Cardiac muscle cell (in vitro differentiated cells and primary cell): ENCODE results near the gene TBPL2. TPM values are rescaled to one million over a fixed set of nuclear protein-coding genes. Genes with fewer than 3 reads are reported as not detected.
"Not testable (repeated sequence)": the region's sequence is repeated elsewhere in the genome, so short reads cannot be mapped to it uniquely, and the experiment has no call there.

Source experiments
- DNase-seq, 2 donors: peaks; one replicate each; pipeline versions ENCODE4 v3.0.0 to v3.0.0-alpha.2; 2010 to 2017; ENCODE audit warnings: low read depth in 1 of 2, low spot score in 1 of 2
- H3K27ac ChIP-seq: fragments of 200-600 bp; sonication (generic); 2 replicates; pipeline ENCODE4 v1.5.1; 2016
- H3K27me3 ChIP-seq: fragments of 200-600 bp; sonication (generic); 2 replicates; pipeline ENCODE4 v1.6.0; 2016; ENCODE audit warnings: control low read depth
- H3K36me3 ChIP-seq: fragments of 200-600 bp; sonication (generic); 2 replicates; pipeline ENCODE4 v1.5.1; 2016; ENCODE audit warnings: control low read depth
- H3K4me1 ChIP-seq: fragments of 200-600 bp; sonication (generic); 2 replicates; pipeline ENCODE4 v1.8.1; 2017; ENCODE audit warnings: low read depth, mild to moderate bottlenecking, mixed run types
- H3K4me3 ChIP-seq: fragments of 200-600 bp; sonication (generic); 2 replicates; pipeline ENCODE4 v1.5.1; 2016; ENCODE audit warnings: mild to moderate bottlenecking
- H3K9me3 ChIP-seq: fragments of 200-600 bp; sonication (generic); 2 replicates; pipeline ENCODE4 v1.5.1; 2017; ENCODE audit warnings: low read depth, mild to moderate bottlenecking, control low read depth
- polyA plus RNA-seq: library from polyadenylated mRNA; unstranded; fragments of >200 nt; fragmentation: Nextera tagmentation; extraction: Ambion mirVana; gene quantifications from 2 replicates; pipeline ENCODE4 v1.2.1, GENCODE V29; 2016
- total RNA-seq: library from RNA; depleted of rRNA; stranded (reverse); fragments of >200 nt; gene quantifications from 2 replicates; pipeline ENCODE4 v1.2.3, GENCODE V29; 2016
- TF ChIP-seq, protein P1 (sequence below): IDR thresholded peaks from 2 replicates; pipeline ENCODE4 v1.5.1; 2012; ENCODE audit warnings: low read depth, mild to moderate bottlenecking, low read length

The TBPL2 gene
- total and polyA plus RNA-seq, 2 experiments from 2014 or later, result not detected

DNA sequence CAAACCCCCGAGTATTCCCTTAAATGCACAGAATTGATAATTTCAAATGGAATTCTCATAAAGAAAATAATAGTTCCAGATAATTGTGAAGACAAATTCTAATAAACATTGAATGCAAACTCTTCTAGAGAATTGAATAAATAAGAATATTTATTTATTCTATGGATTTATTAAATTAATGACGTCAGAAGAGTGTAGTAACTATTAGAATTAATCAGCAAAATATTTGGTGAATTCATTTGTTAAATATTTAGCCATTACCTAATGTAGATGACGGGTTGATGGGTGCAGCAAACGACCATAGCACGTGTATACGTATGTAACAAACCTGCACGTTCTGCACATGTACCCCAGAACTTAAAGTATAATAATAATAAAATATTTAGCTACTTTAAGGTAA lies 33.4 kb upstream of the TBPL2 start:
- no peaks in the 10 kb centered on the region for H3K4me1 ChIP-seq
- TF ChIP-seq, protein P1, sequence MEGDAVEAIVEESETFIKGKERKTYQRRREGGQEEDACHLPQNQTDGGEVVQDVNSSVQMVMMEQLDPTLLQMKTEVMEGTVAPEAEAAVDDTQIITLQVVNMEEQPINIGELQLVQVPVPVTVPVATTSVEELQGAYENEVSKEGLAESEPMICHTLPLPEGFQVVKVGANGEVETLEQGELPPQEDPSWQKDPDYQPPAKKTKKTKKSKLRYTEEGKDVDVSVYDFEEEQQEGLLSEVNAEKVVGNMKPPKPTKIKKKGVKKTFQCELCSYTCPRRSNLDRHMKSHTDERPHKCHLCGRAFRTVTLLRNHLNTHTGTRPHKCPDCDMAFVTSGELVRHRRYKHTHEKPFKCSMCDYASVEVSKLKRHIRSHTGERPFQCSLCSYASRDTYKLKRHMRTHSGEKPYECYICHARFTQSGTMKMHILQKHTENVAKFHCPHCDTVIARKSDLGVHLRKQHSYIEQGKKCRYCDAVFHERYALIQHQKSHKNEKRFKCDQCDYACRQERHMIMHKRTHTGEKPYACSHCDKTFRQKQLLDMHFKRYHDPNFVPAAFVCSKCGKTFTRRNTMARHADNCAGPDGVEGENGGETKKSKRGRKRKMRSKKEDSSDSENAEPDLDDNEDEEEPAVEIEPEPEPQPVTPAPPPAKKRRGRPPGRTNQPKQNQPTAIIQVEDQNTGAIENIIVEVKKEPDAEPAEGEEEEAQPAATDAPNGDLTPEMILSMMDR, result no peak

DNA sequence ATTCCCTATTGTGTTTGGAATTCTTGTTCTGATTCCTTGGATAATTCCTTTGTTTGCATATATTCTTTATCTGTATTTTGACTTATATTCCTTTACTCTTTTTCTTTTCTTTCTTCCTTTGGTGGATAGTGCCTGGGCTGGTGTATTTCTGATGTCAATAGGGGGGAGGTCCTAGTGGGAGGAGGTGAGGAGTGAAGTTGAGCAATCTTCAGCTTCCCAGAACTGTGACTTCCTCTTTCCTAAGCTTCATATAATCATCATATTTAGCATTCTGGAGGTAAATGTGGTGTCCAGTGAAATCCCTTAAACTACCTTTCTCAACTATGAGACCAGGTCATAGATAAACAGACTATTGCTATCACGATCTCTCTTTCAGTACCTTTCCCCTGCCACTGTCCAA lies 29.6 kb upstream of the TBPL2 start:
- Histone ChIP-seq H3K27ac (no peak overlapping the region), H3K4me3 (no peak overlapping the region), H3K27me3 (peaks cover 4% of the 10 kb centered on the region), H3K9me3 (no peaks in the 10 kb centered on the region), H3K4me1 (no peaks in the 10 kb centered on the region), H3K36me3 (no peaks in the 10 kb centered on the region)
- DNase-seq, result no peak
- TF ChIP-seq, protein P1, result no peak

More for the DNA sequence above, 33.4 kb upstream of the TBPL2 start:
- DNase-seq, result no peak
- Histone ChIP-seq H3K27ac (no peak overlapping the region), H3K4me3 (no peak overlapping the region), H3K27me3 (no peaks in the 10 kb centered on the region), H3K36me3 (no peaks in the 10 kb centered on the region), H3K9me3 (no peaks in the 10 kb centered on the region)

DNA sequence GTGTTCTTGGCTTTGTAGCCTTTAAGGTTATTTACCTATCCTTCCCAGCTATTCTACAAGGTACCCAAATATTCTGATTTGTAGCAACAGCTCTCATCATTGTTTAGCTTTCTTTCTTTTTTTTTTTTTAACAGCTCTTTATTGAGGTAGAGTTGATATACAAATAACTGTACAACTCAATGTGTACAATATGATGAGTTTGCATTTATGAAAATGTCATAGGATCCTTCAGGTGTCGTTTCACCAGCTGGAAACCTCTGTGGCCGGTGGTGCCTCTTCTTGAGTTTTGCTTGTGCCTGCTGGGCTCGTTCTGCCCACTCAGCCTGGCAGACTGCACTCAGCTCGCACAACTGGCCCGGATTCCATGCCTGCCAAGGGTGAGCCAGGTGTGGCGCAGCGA lies 26.9 kb upstream of the TBPL2 start:
- no peaks in the 10 kb centered on the region for H3K4me1 ChIP-seq
- H3K4me3 ChIP-seq, result no peak overlapping the region
- TF ChIP-seq, protein P1, result no peak
- no peak for DNase-seq
- H3K27ac ChIP-seq, result no peak overlapping the region
- peaks cover 5% of the 10 kb centered on the region for H3K27me3 ChIP-seq
- H3K9me3 ChIP-seq, result no peaks in the 10 kb centered on the region
- no peaks in the 10 kb centered on the region for H3K36me3 ChIP-seq

DNA sequence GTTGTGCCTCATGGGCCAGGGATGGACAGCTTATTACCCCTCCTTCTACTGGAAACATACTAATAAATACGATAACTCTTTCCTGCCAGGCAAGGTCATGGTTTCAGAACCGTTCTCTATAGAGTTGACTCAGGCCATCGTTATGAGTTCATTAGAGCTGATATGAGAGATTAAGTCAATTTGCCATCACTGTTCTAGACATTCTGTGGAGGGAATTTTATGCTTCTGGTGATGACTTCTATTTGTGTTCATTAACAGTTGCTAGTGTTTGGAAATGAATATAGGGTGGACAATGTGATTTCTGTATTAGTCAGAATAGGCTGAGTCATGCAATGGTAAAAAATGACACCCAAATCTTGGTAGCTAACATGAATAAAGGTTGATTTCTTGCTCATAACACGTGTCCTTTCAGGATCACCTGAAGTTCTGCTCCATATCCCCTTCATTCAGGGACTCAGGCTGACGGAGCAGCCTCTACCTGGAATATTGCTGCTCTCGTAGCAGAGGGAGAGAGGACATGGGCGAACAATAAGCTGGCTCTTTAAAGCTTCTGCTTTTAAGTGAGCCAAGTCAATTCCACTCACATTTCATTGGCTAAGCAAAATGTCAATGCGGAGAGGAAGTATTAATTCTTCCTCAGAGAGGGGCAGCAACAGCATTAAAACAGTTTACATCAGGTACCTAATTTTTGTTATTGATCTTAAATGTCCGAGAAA lies 18.5 kb upstream of the TBPL2 start:
- TF ChIP-seq, protein P1, result no peak
- Histone ChIP-seq H3K27ac (no peak overlapping the region), H3K36me3 (no peaks in the 10 kb centered on the region), H3K27me3 (peaks cover 9% of the 10 kb centered on the region), H3K4me3 (no peak overlapping the region), H3K9me3 (no peaks in the 10 kb centered on the region), H3K4me1 (peaks cover 8% of the 10 kb centered on the region)
- peak in 1 of 2 donors; percentile 35 for DNase-seq

DNA sequence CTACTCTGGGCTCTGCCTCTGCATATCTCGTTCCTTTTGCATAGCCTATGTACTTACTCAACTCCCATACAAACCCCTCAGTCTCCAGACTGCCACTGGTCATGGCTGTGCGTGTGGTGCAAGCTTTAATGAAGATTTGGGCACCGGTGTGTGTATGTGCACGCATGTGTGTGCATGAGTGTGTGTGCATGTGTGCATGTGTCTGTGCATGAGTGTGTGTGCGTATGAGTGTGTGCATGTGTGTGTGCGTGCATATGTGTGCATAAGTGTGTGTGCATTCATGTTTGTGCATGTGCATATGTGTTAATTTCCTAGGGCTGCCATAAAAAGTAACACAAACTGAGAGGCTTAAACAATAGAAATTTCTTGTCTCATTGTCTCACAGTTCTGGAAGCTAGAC lies 17.1 kb upstream of the TBPL2 start:
- DNase-seq, result no peak
- peaks cover 9% of the 10 kb centered on the region for H3K27me3 ChIP-seq
- H3K27ac ChIP-seq, result no peak overlapping the region
- no peak overlapping the region for H3K4me3 ChIP-seq
- H3K9me3 ChIP-seq, result no peaks in the 10 kb centered on the region
- TF ChIP-seq, protein P1, result no peak
- peaks cover 8% of the 10 kb centered on the region for H3K4me1 ChIP-seq
- no peaks in the 10 kb centered on the region for H3K36me3 ChIP-seq

DNA sequence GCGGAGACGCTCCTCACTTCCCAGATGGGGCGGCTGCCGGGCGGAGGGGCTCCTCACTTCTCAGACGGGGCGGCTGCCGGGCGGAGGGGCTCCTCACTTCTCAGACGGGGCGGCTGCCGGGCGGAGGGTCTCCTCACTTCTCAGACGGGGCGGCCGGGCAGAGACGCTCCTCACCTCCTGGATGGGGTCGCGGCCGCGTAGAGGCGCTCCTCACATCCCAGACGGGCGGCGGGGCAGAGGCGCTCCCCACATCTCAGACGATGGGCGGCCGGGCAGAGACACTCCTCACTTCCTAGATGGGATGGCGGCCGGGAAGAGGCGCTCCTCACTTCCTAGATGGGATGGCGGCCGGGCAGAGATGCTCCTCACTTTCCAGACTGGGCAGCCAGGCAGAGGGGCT lies 16.0 kb upstream of the TBPL2 start:
- not testable (repeated sequence) for H3K27ac ChIP-seq, DNase-seq, H3K4me1 ChIP-seq, H3K27me3 ChIP-seq, H3K4me3 ChIP-seq, H3K9me3 ChIP-seq, H3K36me3 ChIP-seq
